Ovary (tissue), 9 donors: ENCODE measurements around the gene UQCC2. TPM values are rescaled to one million over a fixed set of nuclear protein-coding genes. Genes with fewer than 3 reads are reported as not detected.
A peak's percentile ranks its signal among the peaks of the same experiment; 100 is the strongest.

Experiments used
- DNase-seq, 5 donors: peaks; one replicate each; pipeline ENCODE4 v3.0.0-alpha.2; 2019 to 2020
- H3K27ac ChIP-seq, 2 donors: fragments of 200-600 bp; one replicate each; pipeline versions ENCODE4 v1.5.1 to v1.8.0; 2019 to 2022
- H3K27me3 ChIP-seq: fragments of 200-600 bp; one replicate; pipeline ENCODE4 v1.8.0; 2022
- H3K36me3 ChIP-seq: fragments of 200-600 bp; sonication (generic); one replicate; pipeline ENCODE4 v1.5.1; 2019
- H3K4me1 ChIP-seq: one replicate; pipeline ENCODE4 v1.8.1; 2013; ENCODE audit warnings: mild to moderate bottlenecking, moderate library complexity; ENCODE audit not compliant: insufficient read depth
- H3K4me3 ChIP-seq: fragments of 200-600 bp; sonication (generic); one replicate; pipeline ENCODE4 v1.5.1; 2017
- H3K9me3 ChIP-seq, 2 donors: fragments of 200-600 bp in 1 of 2; sonication (generic) in 1 of 2; one replicate each; pipeline versions ENCODE4 v1.5.1 to v1.8.1; 2013 to 2019; ENCODE audit warnings: mild to moderate bottlenecking in 1 of 2, moderate library complexity in 1 of 2
- EP300 ChIP-seq: sonication (generic); formaldehyde crosslinking; IDR thresholded peaks from one replicate; pipeline ENCODE4 v1.6.1; 2017; ENCODE audit warnings: antibody characterized with exemption
- POLR2A ChIP-seq: fragments of 450-650 bp; IDR thresholded peaks from one replicate; pipeline ENCODE4 v1.6.1; 2017; ENCODE audit warnings: antibody characterized with exemption, mild to moderate bottlenecking, moderate library complexity
- WGBS, 3 donors: extraction: QIAGEN DNeasy Blood & Tissue Kit in 1 of 3; methylation state at CpG; one replicate each; pipeline versions ENCODE4 v1.1.5 to v1.1.7; 2013 to 2017; 5-methylcytosine and 5-hydroxymethylcytosine counted together
- intact Hi-C, 4 donors: fragments of 100-400 bp; cut with DNase I; formaldehyde crosslinking; loops; one replicate each; pipeline versions ENCODE4 v1.11.0 to v1.15.1; 2022 to 2023
- microRNA counts: library from miRNA; unstranded; fragments of <30 nt; microRNA quantifications from one replicate; lab custom pipeline; 2016
- microRNA-seq, 3 donors: library from miRNA; unstranded; fragments of <30 nt; microRNA quantifications; one replicate each; pipeline versions ENCODE4 to v1.2.0, GENCODE V29; 2019 to 2020
- polyA plus RNA-seq, 2 donors: library from polyadenylated mRNA; stranded (reverse); fragments of 200-250 nt in 1 of 2; fragments of 350-450 nt in 1 of 2; fragmentation: Illumina TruSeq in 1 of 2; extraction: RNeasy Lipid Tissue Mini Kit (QIAGEN cat#74804) in 1 of 2; gene quantifications; one replicate each; pipeline ENCODE4 v1.2.3, GENCODE V29; 2013 to 2014
- small RNA-seq: library from RNA; depleted of rRNA; stranded (forward); fragments of <200 nt; gene quantifications from one replicate; pipeline ENCODE3, GENCODE V24; 2016
- total RNA-seq, 7 donors: library from RNA; depleted of rRNA in 2 of 7; stranded (reverse); fragments of >200 nt in 2 of 7; fragmentation: NEBNext Ultra II Directional in 3 of 7; extraction: Animal tissue kit (Norgen Biotek cat#: 25700) in 3 of 7; gene quantifications; one replicate each; pipeline versions ENCODE4 v1.1.0 to v1.2.4, GENCODE V29; 2016 to 2023
- TF ChIP-seq, protein P1 (sequence below), 3 donors: fragments of 450-650 bp in 2 of 3; fragments of 200-600 bp in 1 of 3; IDR thresholded peaks; one replicate each; pipeline versions ENCODE4 v1.5.1 to v1.8.0; 2016 to 2022; ENCODE audit warnings: antibody characterized with exemption in 3 of 3, mild to moderate bottlenecking in 1 of 3
- donor health status: DM: no; HTN: no; CAD: no; lungs with moderate emphysema.
- donor health status: DM: no; HTN: no; CAD: no.
- donor health status: Bipolar disorder and iron deficiency.
- donor health status: DM: yes; HTN: yes; CAD: no.
- donor health status: DM: no; HTN: no; CAD: no.
- donor health status: DM: yes; HTN: yes; CAD: no.

The UQCC2 gene
- total and polyA plus RNA-seq, 9 donors, result 9.1 to 65.2 (median 38.0) TPM

DNA sequence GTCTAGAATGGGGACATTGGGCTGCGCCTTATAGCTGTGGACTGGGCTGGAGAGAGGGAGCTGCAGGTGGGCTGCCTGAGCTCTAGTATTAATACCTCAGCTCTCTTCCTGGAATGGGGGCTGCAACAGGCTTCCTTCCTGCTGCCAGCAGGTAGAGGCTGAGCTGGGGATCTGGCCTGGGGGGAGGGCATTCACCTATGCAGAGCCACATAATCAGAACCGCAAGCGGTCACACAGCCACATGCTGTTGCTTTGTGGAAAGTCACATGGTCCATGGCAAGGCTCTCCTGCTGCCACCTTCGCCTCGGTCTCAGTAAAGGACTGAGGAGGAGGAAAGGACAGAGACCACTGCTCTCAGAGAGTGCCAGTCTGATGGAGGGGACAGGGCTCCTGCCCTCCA is 54.7 kb downstream of the UQCC2 start:
- no peak for DNase-seq
- WGBS, 3 donors, result 86 to 94% (median 87%) methylated on average over 4 to 5 of the region's 5 CpGs
- TF ChIP-seq, protein P1, sequence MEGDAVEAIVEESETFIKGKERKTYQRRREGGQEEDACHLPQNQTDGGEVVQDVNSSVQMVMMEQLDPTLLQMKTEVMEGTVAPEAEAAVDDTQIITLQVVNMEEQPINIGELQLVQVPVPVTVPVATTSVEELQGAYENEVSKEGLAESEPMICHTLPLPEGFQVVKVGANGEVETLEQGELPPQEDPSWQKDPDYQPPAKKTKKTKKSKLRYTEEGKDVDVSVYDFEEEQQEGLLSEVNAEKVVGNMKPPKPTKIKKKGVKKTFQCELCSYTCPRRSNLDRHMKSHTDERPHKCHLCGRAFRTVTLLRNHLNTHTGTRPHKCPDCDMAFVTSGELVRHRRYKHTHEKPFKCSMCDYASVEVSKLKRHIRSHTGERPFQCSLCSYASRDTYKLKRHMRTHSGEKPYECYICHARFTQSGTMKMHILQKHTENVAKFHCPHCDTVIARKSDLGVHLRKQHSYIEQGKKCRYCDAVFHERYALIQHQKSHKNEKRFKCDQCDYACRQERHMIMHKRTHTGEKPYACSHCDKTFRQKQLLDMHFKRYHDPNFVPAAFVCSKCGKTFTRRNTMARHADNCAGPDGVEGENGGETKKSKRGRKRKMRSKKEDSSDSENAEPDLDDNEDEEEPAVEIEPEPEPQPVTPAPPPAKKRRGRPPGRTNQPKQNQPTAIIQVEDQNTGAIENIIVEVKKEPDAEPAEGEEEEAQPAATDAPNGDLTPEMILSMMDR (IDR thresholded peaks at IDR 0.05), result no peak
- TF ChIP-seq POLR2A (no peak), EP300 (no peak)
- Histone ChIP-seq H3K4me3 (no peak overlapping the region), H3K27ac (no peak overlapping the region), H3K4me1 (no peaks in the 10 kb centered on the region), H3K9me3 (no peaks in the 10 kb centered on the region), H3K27me3 (no peaks in the 10 kb centered on the region), H3K36me3 (no peaks in the 10 kb centered on the region)
- intact Hi-C loops, result no loop called here

DNA sequence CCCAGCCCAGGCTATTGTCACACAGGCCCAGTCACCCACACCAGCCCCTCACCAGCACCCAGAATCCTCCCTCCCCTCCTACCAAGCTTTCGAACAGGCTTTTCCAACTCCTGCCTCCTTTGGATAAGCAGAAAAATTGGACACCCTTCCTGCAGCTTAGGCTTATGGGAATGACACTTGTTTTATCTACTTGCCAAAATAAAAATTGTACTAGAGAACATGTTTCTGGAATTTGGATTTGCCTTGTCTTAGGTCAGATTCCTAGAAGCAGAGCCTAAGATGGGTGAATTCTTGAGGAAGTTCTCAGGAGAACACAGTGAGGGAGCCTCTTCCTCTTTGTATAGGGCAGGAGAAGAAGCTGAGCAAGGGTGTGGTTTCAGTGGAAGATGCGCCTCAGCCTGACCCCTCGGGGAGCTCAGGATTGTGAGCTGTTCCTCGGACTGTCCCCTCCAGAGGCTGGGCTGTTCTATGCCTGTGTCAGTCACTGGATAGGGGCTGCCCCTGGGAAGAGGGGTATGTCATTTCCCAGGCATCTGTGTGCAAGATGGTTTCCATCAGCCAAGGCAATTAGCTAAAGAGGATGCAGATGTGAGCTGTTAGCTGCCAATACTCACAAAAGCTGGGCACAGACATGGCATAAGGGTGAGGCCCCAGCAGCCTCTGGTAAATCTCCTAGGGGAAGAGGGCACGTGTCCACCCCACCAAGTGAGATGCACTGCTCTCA is 56.5 kb downstream of the UQCC2 start:
- Histone ChIP-seq H3K4me3 (no peak overlapping the region), H3K27ac (no peak overlapping the region), H3K27me3 (no peaks in the 10 kb centered on the region), H3K36me3 (no peaks in the 10 kb centered on the region), H3K4me1 (no peaks in the 10 kb centered on the region), H3K9me3 (no peaks in the 10 kb centered on the region)
- 69 to 77% (median 70%) methylated on average over 5 of the region's 5 CpGs for WGBS, 3 donors
- intact Hi-C loops, result no loop called here
- TF ChIP-seq EP300 (no peak), POLR2A (no peak)
- TF ChIP-seq, protein P1 (IDR thresholded peaks at IDR 0.05), result no peak
- DNase-seq, result no peak

- Histone ChIP-seq H3K4me1 (no peaks in the 10 kb centered on the region), H3K9me3 (no peaks in the 10 kb centered on the region), H3K27me3 (no peaks in the 10 kb centered on the region), H3K4me3 (no peak overlapping the region), H3K27ac (no peak overlapping the region), H3K36me3 (no peaks in the 10 kb centered on the region)
- intact Hi-C loops, result no loop called here
- TF ChIP-seq, protein P1 (IDR thresholded peaks at IDR 0.05), result no peak
- no peak for TF ChIP-seq EP300
- 88 to 92% (median 89%) methylated on average over 5 of the region's 5 CpGs for WGBS, 3 donors
- DNase-seq, result no peak
These were observed 59.5 kb downstream of the UQCC2 start for GRCh38 chr6:33652002-33652401.

DNA sequence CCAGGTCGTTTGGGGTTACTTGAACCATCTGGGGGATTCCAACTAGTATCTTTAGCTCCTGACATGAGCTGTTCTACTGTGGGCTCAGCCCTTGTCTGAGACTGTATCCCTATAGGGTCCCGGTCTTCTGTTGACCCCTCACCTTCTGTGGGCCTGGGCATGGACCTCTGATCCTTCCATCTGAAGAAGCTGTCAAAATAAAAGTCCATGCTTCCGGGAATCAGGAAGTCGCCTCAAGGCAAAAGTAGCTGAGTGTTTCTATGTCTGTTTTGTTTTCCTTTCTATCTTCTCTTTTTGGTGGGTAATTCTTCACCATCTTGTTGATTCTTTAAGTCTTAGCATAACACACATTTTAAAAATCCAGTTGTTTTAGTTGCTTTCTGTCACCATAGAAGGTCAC is 60.1 kb downstream of the UQCC2 start:
- intact Hi-C loops, result no loop called here
- no peaks in the 10 kb centered on the region for H3K4me1 ChIP-seq
- no peaks in the 10 kb centered on the region for H3K9me3 ChIP-seq
- 61 to 64% (median 62%) methylated on average over 4 of the region's 4 CpGs for WGBS, 3 donors
- no peaks in the 10 kb centered on the region for H3K36me3 ChIP-seq
- no peak overlapping the region for H3K27ac ChIP-seq
- H3K27me3 ChIP-seq, result no peaks in the 10 kb centered on the region
- DNase-seq, result no peak
- no peak overlapping the region for H3K4me3 ChIP-seq
- TF ChIP-seq EP300 (no peak), POLR2A (no peak)
- TF ChIP-seq, protein P1 (IDR thresholded peaks at IDR 0.05), result no peak

MicroRNA genes within 50 kb of the gene (microRNA counts, 767-probe panel; counts per million panel counts)
- microRNA hsa-miR-3934 (lab: Ali Mortazavi, UCI), result 530 counts per million, percentile 78 among the panel's probes with 10 or more counts

Small RNA genes within 50 kb of the gene (microRNA-seq; reads per million reads assigned to microRNA genes)
- 0.38 to 0.89 (median 0.63) reads per million in 3 donors for gene MIR3934

Small RNA genes within 50 kb of the gene (small RNA-seq; reads per million reads assigned to genes)
- not detected for gene MIR3934

Other genes with a start within 250 kb of the UQCC2 start
- gene BAK1, start 131.4 kb downstream of the UQCC2 start, total RNA-seq, result 10 to 100 TPM in 4 of 7 donors, 1 to 10 TPM in 3; 3.9 to 16.9 (median 10.4) TPM
- 10 to 100 TPM in 1 of 2 donors, 1 to 10 TPM in 1; 9.8 to 12.2 TPM for gene BAK1, start 131.4 kb downstream of the UQCC2 start, polyA plus RNA-seq
- 10 to 100 TPM in 6 of 7 donors, 1 to 10 TPM in 1; 3.7 to 31.1 (median 20.1) TPM for gene ITPR3, start 90.4 kb downstream of the UQCC2 start, total RNA-seq
- gene ITPR3, start 90.4 kb downstream of the UQCC2 start, polyA plus RNA-seq, result 1 to 10 TPM; 3.6 to 6.9 TPM
- 1 to 10 TPM in 1 of 7 donors, under 1 TPM in 4, not detected in 2; 0.24 to 1.1 (median 0.43) TPM for gene IP6K3, start 35.2 kb upstream of the UQCC2 start, total RNA-seq
- under 1 TPM; 0.11 to 0.22 TPM for gene IP6K3, start 35.2 kb upstream of the UQCC2 start, polyA plus RNA-seq
- gene LEMD2, start 77.4 kb upstream of the UQCC2 start, total RNA-seq, result 10 to 100 TPM; 43.6 to 66.8 (median 56.7) TPM
- 10 to 100 TPM; 41.7 to 59.2 TPM for gene LEMD2, start 77.4 kb upstream of the UQCC2 start, polyA plus RNA-seq
- not detected for gene MLN, start 92.3 kb upstream of the UQCC2 start, total RNA-seq
- not detected for gene MLN, start 92.3 kb upstream of the UQCC2 start, polyA plus RNA-seq